NCI-H2107 treated with DMSO at 0.1 percent for 48 hours (cell line): ENCODE results near the gene ECHS1.

ENCODE experiments used
- DNase-seq: peaks from one replicate; lab custom pipeline; 2025; ENCODE audit not compliant: unreplicated experiment; lab: John Stamatoyannopoulos, UW

Gene ECHS1

GRCh38 chr10:133344236-133344635 is 28.9 kb downstream of the ECHS1 start:
- no peak for DNase-seq

- no peak for DNase-seq
Measured at GRCh38 chr10:133343558-133343957, 29.6 kb downstream of the ECHS1 start.

GRCh38 chr10:133342942-133343341 is 30.2 kb downstream of the ECHS1 start:
- no peak for DNase-seq

- DNase-seq = no peak
Measured at GRCh38 chr10:133341983-133342382, 31.2 kb downstream of the ECHS1 start.

GRCh38 chr10:133339708-133340380 is 33.3 kb downstream of the ECHS1 start:
- DNase-seq = no peak

- DNase-seq = no peak
Measured at GRCh38 chr10:133338080-133339071, 34.8 kb downstream of the ECHS1 start.

GRCh38 chr10:133337370-133337725 is 35.8 kb downstream of the ECHS1 start:
- DNase-seq = no peak

- DNase-seq = no peak
Measured at GRCh38 chr10:133336577-133337369, 36.4 kb downstream of the ECHS1 start, which contains the start of gene CALY. Gene CALY, minus strand, starts transcription at chr10:133336896. Its CDS starts 7,907 bp downstream, at chr10:133328989.

GRCh38 chr10:133336118-133336576 is 37.0 kb downstream of the ECHS1 start:
- no peak for DNase-seq

GRCh38 chr10:133335246-133336117 is 37.7 kb downstream of the ECHS1 start:
- DNase-seq = no peak

GRCh38 chr10:133334503-133335245 is 38.5 kb downstream of the ECHS1 start:
- DNase-seq = no peak

GRCh38 chr10:133332936-133333699 is 40.0 kb downstream of the ECHS1 start:
- DNase-seq = no peak

- peak; percentile 33 for DNase-seq
Measured at GRCh38 chr10:133329491-133330202, 43.5 kb downstream of the ECHS1 start.

- no peak for DNase-seq
Measured at GRCh38 chr10:133328358-133329343, 44.5 kb downstream of the ECHS1 start.

GRCh38 chr10:133327651-133328357 is 45.4 kb downstream of the ECHS1 start:
- DNase-seq = no peak
